SK-N-SH (cell line): ENCODE measurements around the gene EXOC1L. TPM values are rescaled to one million over a fixed set of nuclear protein-coding genes. Genes with fewer than 3 reads are reported as not detected.

Experiments used
- CTCF ChIA-PET: fragments of 300-600, 350-600 bp; formaldehyde crosslinking; extraction: SDS; loops from one replicate; lab custom pipeline; 2021; lab: Yijun Ruan, JAX
- POLR2A ChIA-PET: fragments of 350-600 bp; sonication (Branson Sonifier 250); formaldehyde crosslinking; extraction: SDS; loops from one replicate; lab custom pipeline; 2020; ENCODE audit warnings: antibody characterized with exemption, inconsistent platforms; lab: Yijun Ruan, JAX
- DNase-seq: peaks from one replicate; pipeline ENCODE4 v3.0.0; 2012
- H2AFZ ChIP-seq: fragments of 200-600 bp; sonication (generic); 2 replicates; pipeline ENCODE4 v1.8.1; 2016; ENCODE audit warnings: antibody characterized with exemption, mild to moderate bottlenecking, low read depth
- H3F3A ChIP-seq: fragments of 200-600 bp; sonication (generic); replicated peaks from 2 replicates; pipeline ENCODE3; 2016; ENCODE audit warnings: antibody characterized with exemption, mild to moderate bottlenecking; ENCODE audit not compliant: insufficient read depth
- H3K27ac ChIP-seq, 2 experiments: fragments of 200-500 bp in 1 of 2; fragments of 200-600 bp in 1 of 2; sonication (Bioruptor generic) in 1 of 2; sonication (generic), shearing (Covaris generic) in 1 of 2; 2 replicates each; pipeline versions ENCODE4 v1.5.1 to v1.6.1; 2014 to 2016; ENCODE audit warnings: low read depth in 2 of 2, inconsistent platforms in 1 of 2, low read length in 1 of 2, mild to moderate bottlenecking in 1 of 2, mixed read lengths in 1 of 2
- H3K27me3 ChIP-seq: fragments of 200-600 bp; sonication (generic), shearing (Covaris generic); 2 replicates; pipeline ENCODE4 v1.6.1; 2016; ENCODE audit warnings: mixed run types; ENCODE audit not compliant: insufficient read depth
- H3K36me3 ChIP-seq, 2 experiments: fragments of 200-500 bp in 1 of 2; fragments of 200-600 bp in 1 of 2; sonication (Bioruptor generic) in 1 of 2; sonication (generic) in 1 of 2; replicated peaks in 1 of 2; 2 replicates each; pipeline versions ENCODE3 to v1.5.1; 2014 to 2016; ENCODE audit warnings: low read length in 1 of 2, mild to moderate bottlenecking in 1 of 2; ENCODE audit not compliant: insufficient read depth in 2 of 2, control insufficient read depth in 1 of 2
- H3K4me1 ChIP-seq, 2 experiments: fragments of 200-500 bp in 1 of 2; fragments of 200-600 bp in 1 of 2; sonication (Bioruptor generic) in 1 of 2; sonication (generic), shearing (Covaris generic) in 1 of 2; 2 replicates each; pipeline versions ENCODE4 v1.5.1 to v1.6.1; 2014 to 2016; ENCODE audit warnings: low read depth in 1 of 2, low read length in 1 of 2, mixed run types in 1 of 2; ENCODE audit not compliant: insufficient read depth in 2 of 2, control insufficient read depth in 1 of 2
- H3K4me2 ChIP-seq: fragments of 200-600 bp; sonication (generic), shearing (Covaris generic); 2 replicates; pipeline ENCODE4 v1.6.1; 2017; ENCODE audit warnings: mixed run types
- H3K4me3 ChIP-seq, 2 experiments: fragments of 200-500 bp in 1 of 2; fragments of 200-600 bp in 1 of 2; sonication (Bioruptor generic) in 1 of 2; sonication (generic), shearing (Covaris generic) in 1 of 2; 2 replicates each; pipeline versions ENCODE4 v1.5.1 to v1.8.1; 2014 to 2016; ENCODE audit warnings: low read depth in 2 of 2, inconsistent platforms in 1 of 2, low read length in 1 of 2, mild to moderate bottlenecking in 1 of 2, mixed read lengths in 1 of 2, moderate library complexity in 1 of 2
- H3K79me2 ChIP-seq: fragments of 200-600 bp; sonication (generic); 2 replicates; pipeline ENCODE4 v1.8.1; 2017; ENCODE audit warnings: mild to moderate bottlenecking; ENCODE audit not compliant: insufficient read depth
- H3K9ac ChIP-seq: fragments of 200-600 bp; sonication (generic); 2 replicates; pipeline ENCODE4 v1.6.1; 2017; ENCODE audit warnings: mixed run types
- H3K9me2 ChIP-seq: fragments of 200-600 bp; sonication (generic); 2 replicates; pipeline ENCODE4 v1.6.1; 2017; ENCODE audit warnings: mixed run types
- H3K9me3 ChIP-seq: fragments of 200-600 bp; sonication (generic); 2 replicates; pipeline ENCODE4 v1.6.1; 2017; ENCODE audit warnings: mixed run types, mild to moderate bottlenecking, moderate library complexity
- H4K20me1 ChIP-seq: fragments of 200-600 bp; sonication (generic); 2 replicates; pipeline ENCODE4 v1.6.1; 2017; ENCODE audit warnings: mild to moderate bottlenecking, mixed run types; ENCODE audit not compliant: insufficient read depth
- CHD2 ChIP-seq: fragments of 150-350 bp; IDR thresholded peaks from 2 replicates; pipeline ENCODE4 v1.6.1; 2018; ENCODE audit warnings: low read length; ENCODE audit not compliant: partially characterized antibody
- ELF1 ChIP-seq: IDR thresholded peaks from 2 replicates; pipeline ENCODE4 v1.4.0; 2012
- EP300 ChIP-seq, 2 experiments: IDR thresholded peaks; 2 replicates each; pipeline versions ENCODE4 v1.4.0 to v1.6.1; 2012; ENCODE audit warnings: borderline replicate concordance in 1 of 2, low read depth in 1 of 2, low read length in 1 of 2
- EZH2phosphoT487 ChIP-seq: fragments of 200-600 bp; sonication (generic); IDR thresholded peaks from 2 replicates; pipeline ENCODE4 v1.6.1; 2017; ENCODE audit warnings: low read depth, mixed run types, mild to moderate bottlenecking, antibody characterized with exemption, moderate library complexity, borderline replicate concordance
- FOXJ3 ChIP-seq: sonication (generic); formaldehyde crosslinking; IDR thresholded peaks from 2 replicates; pipeline ENCODE4 v1.5.1; 2020; ENCODE audit warnings: mild to moderate bottlenecking, missing genetic modification reagents
- FOXM1 ChIP-seq: IDR thresholded peaks from 2 replicates; pipeline ENCODE4 v1.4.0; 2012; ENCODE audit warnings: low read depth, mild to moderate bottlenecking
- GABPA ChIP-seq: IDR thresholded peaks from 2 replicates; pipeline ENCODE4 v1.4.0; 2012; ENCODE audit warnings: low read depth, mild to moderate bottlenecking
- GATA2 ChIP-seq: sonication (generic); formaldehyde crosslinking; IDR thresholded peaks from 2 replicates; pipeline ENCODE4 v1.5.0; 2020; ENCODE audit warnings: mild to moderate bottlenecking, missing genetic modification reagents
- JUND ChIP-seq: IDR thresholded peaks from 2 replicates; pipeline ENCODE4 v1.4.0; 2012
- MAX ChIP-seq: IDR thresholded peaks from 2 replicates; pipeline ENCODE4 v1.4.0; 2012; ENCODE audit warnings: low read depth
- MEF2A ChIP-seq: IDR thresholded peaks from 2 replicates; pipeline ENCODE4 v1.4.0; 2012; ENCODE audit warnings: low read depth, borderline replicate concordance
- NFIC ChIP-seq: IDR thresholded peaks from 2 replicates; pipeline ENCODE4 v1.4.0; 2012; ENCODE audit warnings: borderline replicate concordance
- NRF1 ChIP-seq: IDR thresholded peaks from 2 replicates; pipeline ENCODE4 v1.6.1; 2012; ENCODE audit warnings: low read depth, mild to moderate bottlenecking, low read length
- PBX3 ChIP-seq: IDR thresholded peaks from 2 replicates; pipeline ENCODE4; 2012
- POLR2AphosphoS5 ChIP-seq: IDR thresholded peaks from 2 replicates; pipeline ENCODE4 v1.6.1; 2012; ENCODE audit warnings: low read depth, low read length
- RFX5 ChIP-seq: IDR thresholded peaks from 2 replicates; pipeline ENCODE4 v1.6.1; 2012; ENCODE audit warnings: mild to moderate bottlenecking, improper control_type of control experiment, low read length
- SIN3A ChIP-seq: IDR thresholded peaks from 2 replicates; pipeline ENCODE4 v1.6.1; 2012; ENCODE audit warnings: low read depth, mild to moderate bottlenecking, low read length, moderate library complexity, borderline replicate concordance
- TAF1 ChIP-seq: IDR thresholded peaks from 2 replicates; pipeline ENCODE4 v1.6.1; 2012; ENCODE audit warnings: low read depth, mild to moderate bottlenecking, low read length, moderate library complexity, borderline replicate concordance
- TEAD4 ChIP-seq: IDR thresholded peaks from 2 replicates; pipeline ENCODE4 v1.4.0; 2012; ENCODE audit warnings: mild to moderate bottlenecking, borderline replicate concordance; ENCODE audit not compliant: insufficient read depth
- USF2 ChIP-seq: fragments of 150-350 bp; IDR thresholded peaks from 2 replicates; pipeline ENCODE4 v1.6.1; 2017; ENCODE audit warnings: antibody characterized with exemption, low read length, low read depth, borderline replicate concordance
- YY1 ChIP-seq: IDR thresholded peaks from 2 replicates; pipeline ENCODE4 v1.4.0; 2012; ENCODE audit warnings: low read depth, mild to moderate bottlenecking
- WGBS: methylation state at CpG from one replicate; pipeline ENCODE4 v1.1.6; 2017; ENCODE audit warnings: low lambda C conversion rate; 5-methylcytosine and 5-hydroxymethylcytosine counted together
- polyA plus RNA-seq, 3 experiments: library from polyadenylated mRNA; depleted of rRNA; stranded (reverse); fragments of >200 nt; gene quantifications; 2 replicates each; pipeline ENCODE4 v1.2.3, GENCODE V29; 2012
- TF ChIP-seq, protein P1 (sequence below): fragments of 150-350 bp; IDR thresholded peaks from 2 replicates; pipeline ENCODE4 v1.6.1; 2016; ENCODE audit warnings: mild to moderate bottlenecking, low read depth, low read length

EXOC1L gene
- polyA plus RNA-seq, 1 of the 3 experiments (the other 2 are of a cell fraction), result not detected

DNA sequence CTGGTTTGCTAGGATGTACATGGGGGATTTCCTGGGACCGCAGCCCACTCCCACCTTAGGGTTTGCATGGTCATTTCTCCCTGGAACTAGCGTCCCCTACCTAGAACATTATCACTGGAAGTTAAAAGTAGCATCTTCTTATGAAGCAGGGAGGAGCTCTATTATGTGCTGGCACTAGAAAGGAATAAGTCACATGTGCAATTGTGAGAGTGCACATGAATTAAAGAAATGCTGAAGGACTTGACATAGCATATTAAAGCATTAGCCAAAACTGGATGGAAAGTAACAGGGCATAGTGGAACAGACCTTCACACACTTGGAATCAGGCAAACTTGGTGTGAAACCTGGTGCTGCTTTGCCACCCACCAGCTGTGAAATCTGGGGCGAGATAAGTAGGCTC, 2.7 kb downstream of the EXOC1L start:
- Histone ChIP-seq H3K9me2 (no peaks in the 10 kb centered on the region), H4K20me1 (no peaks in the 10 kb centered on the region), H3K9ac (no peak overlapping the region), H3K9me3 (no peaks in the 10 kb centered on the region), H3K4me2 (no peak overlapping the region), H2AFZ (no peak overlapping the region), H3K4me1 (no peaks in the 10 kb centered on the region), H3K79me2 (no peaks in the 10 kb centered on the region), H3K27me3 (no peaks in the 10 kb centered on the region), H3K36me3 (no peaks in the 10 kb centered on the region), H3F3A (no peaks in the 10 kb centered on the region), H3K27ac (no peak overlapping the region), H3K4me3 (no peak overlapping the region)
- ChIA-PET POLR2A (no interaction called here), CTCF (no interaction called here)
- no peak for TF ChIP-seq TAF1
- no peak for TF ChIP-seq FOXM1
- TF ChIP-seq EZH2phosphoT487, result no peak
- no peak for TF ChIP-seq POLR2AphosphoS5
- no peak for TF ChIP-seq EP300 (IDR thresholded peaks at IDR 0.05; ENCODE audit: borderline replicate concordance in 1 of 2, low read depth in 1 of 2, low read length in 1 of 2)
- TF ChIP-seq MAX, result no peak
- TF ChIP-seq SIN3A, result no peak
- no peak for TF ChIP-seq GABPA
- no peak for TF ChIP-seq NFIC
- TF ChIP-seq, protein P1, sequence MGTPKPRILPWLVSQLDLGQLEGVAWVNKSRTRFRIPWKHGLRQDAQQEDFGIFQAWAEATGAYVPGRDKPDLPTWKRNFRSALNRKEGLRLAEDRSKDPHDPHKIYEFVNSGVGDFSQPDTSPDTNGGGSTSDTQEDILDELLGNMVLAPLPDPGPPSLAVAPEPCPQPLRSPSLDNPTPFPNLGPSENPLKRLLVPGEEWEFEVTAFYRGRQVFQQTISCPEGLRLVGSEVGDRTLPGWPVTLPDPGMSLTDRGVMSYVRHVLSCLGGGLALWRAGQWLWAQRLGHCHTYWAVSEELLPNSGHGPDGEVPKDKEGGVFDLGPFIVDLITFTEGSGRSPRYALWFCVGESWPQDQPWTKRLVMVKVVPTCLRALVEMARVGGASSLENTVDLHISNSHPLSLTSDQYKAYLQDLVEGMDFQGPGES, result no peak
- no peak for TF ChIP-seq RFX5
- no peak for TF ChIP-seq PBX3
- TF ChIP-seq GATA2 (CRISPR knock-in tag), result no peak
- TF ChIP-seq CHD2, result no peak
- TF ChIP-seq MEF2A, result no peak
- no peak for DNase-seq
- WGBS, result 62% methylated on average over 3 of the region's 3 CpGs

DNA sequence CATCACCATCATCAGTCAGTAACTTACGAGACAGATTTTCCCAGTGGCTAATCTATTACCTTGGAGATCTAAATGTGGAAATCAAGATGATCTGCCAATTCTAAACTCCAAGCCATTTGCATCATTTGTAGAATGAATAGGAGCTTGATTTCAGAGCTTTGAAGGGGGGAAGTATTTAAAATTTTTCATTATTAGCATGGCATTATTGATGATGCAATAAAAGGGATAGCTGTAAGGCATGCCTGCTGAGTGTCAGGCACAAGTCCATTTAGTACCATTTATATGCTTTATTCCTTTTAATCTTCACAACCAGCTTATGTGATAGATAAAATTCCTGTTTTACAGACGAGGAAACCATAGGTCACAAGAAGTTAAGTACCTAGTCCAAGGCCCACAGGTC, 5.3 kb downstream of the EXOC1L start:
- POLR2A ChIA-PET, result interaction anchor here (1.1 kb wide), 1 partner anchor 278 kb away, joined by 7 read pairs; the partner anchor contains the start of gene CLOCK
- 29% methylated on average over 2 of the region's 2 CpGs for WGBS
- TF ChIP-seq NFIC, result no peak
- no peak for TF ChIP-seq JUND
- TF ChIP-seq CHD2, result no peak
- TF ChIP-seq ELF1, result no peak
- no peak for TF ChIP-seq MAX
- no peak for TF ChIP-seq PBX3
- no peak for TF ChIP-seq FOXJ3 (CRISPR knock-in tag)
- TF ChIP-seq, protein P1, result no peak
- TF ChIP-seq TEAD4, result no peak
- TF ChIP-seq NRF1, result no peak
- no peak for TF ChIP-seq USF2
- TF ChIP-seq EP300 (IDR thresholded peaks at IDR 0.05; ENCODE audit: borderline replicate concordance in 1 of 2, low read depth in 1 of 2, low read length in 1 of 2), result no peak
- TF ChIP-seq YY1, result no peak
- no peak for TF ChIP-seq EZH2phosphoT487

More for the DNA sequence above, 5.3 kb downstream of the EXOC1L start:
- no peaks in the 10 kb centered on the region for H3K79me2 ChIP-seq
- no peaks in the 10 kb centered on the region for H4K20me1 ChIP-seq
- no peaks in the 10 kb centered on the region for H3F3A ChIP-seq
- H3K4me1 ChIP-seq, result no peaks in the 10 kb centered on the region
- CTCF ChIA-PET, result interaction anchor here (1.0 kb wide), 1 partner anchor 124 kb away, joined by 3 read pairs; the partner anchor contains the start of gene CEP135
- H3K9me2 ChIP-seq, result no peaks in the 10 kb centered on the region
- H3K36me3 ChIP-seq, result no peaks in the 10 kb centered on the region
- no peak overlapping the region for H2AFZ ChIP-seq
- H3K4me3 ChIP-seq, result no peak overlapping the region
- no peak overlapping the region for H3K9ac ChIP-seq
- H3K27ac ChIP-seq, result no peak overlapping the region
- no peak overlapping the region for H3K4me2 ChIP-seq
- H3K9me3 ChIP-seq, result no peaks in the 10 kb centered on the region
- DNase-seq, result no peak
- H3K27me3 ChIP-seq, result no peaks in the 10 kb centered on the region
